ENCODE measurements around the gene PSMB1. TPM values are rescaled to one million over a fixed set of nuclear protein-coding genes. Genes with fewer than 3 reads are reported as not detected.

Gene PSMB1
- total and polyA plus RNA-seq, 9 of the 15 experiments (the other 6 are each of a cell fraction or from before 2014, with no cell fraction given): 447 to 2,953 (median 884) TPM

GRCh38 chr6:170552765-170553533, at the start of gene PSMB1 (continued):
- TF ChIP-seq RBM14 (IDR thresholded peaks at IDR 0.05; ENCODE audit: borderline replicate concordance, insufficient read depth, low read depth, low read length) (no peak), ZFX (CRISPR knock-in tag; IDR thresholded peaks at IDR 0.05) (peak; percentile 91), ZHX1 (conservative IDR thresholded peaks at IDR 0.05; ENCODE audit: low read length) (no peak), KLF6 (CRISPR knock-in tag; IDR thresholded peaks at IDR 0.05; ENCODE audit: borderline replicate concordance) (no peak), NFE2 (IDR thresholded peaks at IDR 0.05; ENCODE audit: low read depth) (peak; percentile 84), CHD2 (IDR thresholded peaks at IDR 0.05; ENCODE audit: low read depth, low read length) (peak; percentile 50), FOXK2 (conservative IDR thresholded peaks at IDR 0.05 in 1 of 2, IDR thresholded peaks at IDR 0.05 in 1 of 2; ENCODE audit: low read depth in 2 of 2) (peak; percentile 77 to 87), ZNF79 (CRISPR knock-in tag; IDR thresholded peaks at IDR 0.05; ENCODE audit: low read depth) (no peak), MAFK (IDR thresholded peaks at IDR 0.05; ENCODE audit: low read length) (peak; percentile 70), ARID2 (IDR thresholded peaks at IDR 0.05) (peak; percentile 8; the same call in 1 of the 2 replicates), NUFIP1 (IDR thresholded peaks at IDR 0.05; ENCODE audit: partially characterized antibody) (no peak), IRF2 (CRISPR knock-in tag; IDR thresholded peaks at IDR 0.05) (peak; percentile 94), XRCC3 (IDR thresholded peaks at IDR 0.05) (no peak), ZNF75A (CRISPR knock-in tag; IDR thresholded peaks at IDR 0.05) (no peak), SPI1 (IDR thresholded peaks at IDR 0.05; ENCODE audit: borderline replicate concordance, low read depth, low read length) (0 out of 2 replicates have a peak, but pooled peaks have one; percentile 39), ZNF253 (CRISPR knock-in tag; conservative IDR thresholded peaks at IDR 0.05) (no peak), HNRNPLL (IDR thresholded peaks at IDR 0.05; ENCODE audit: low read depth, low read length, poor library complexity, severe bottlenecking) (peak; percentile 86), TAF9B (IDR thresholded peaks at IDR 0.05; ENCODE audit: partially characterized antibody) (peak; percentile 96), ZNF766 (CRISPR knock-in tag; conservative IDR thresholded peaks at IDR 0.05) (peak; percentile 63; the same call in 1 of the 2 replicates), SFPQ (IDR thresholded peaks at IDR 0.05; ENCODE audit: low read depth, low read length) (no peak), POLR3A (IDR thresholded peaks at IDR 0.05; ENCODE audit: borderline replicate concordance, extremely low read depth, insufficient read depth, insufficient read length) (no peak), PTTG1 (tag; IDR thresholded peaks at IDR 0.05; ENCODE audit: low read depth) (no peak), SNIP1 (IDR thresholded peaks at IDR 0.05; ENCODE audit: low read depth) (peak; percentile 86)

All from K562 (cell line).